Measurements from ENCODE around the gene LRRC4. TPM values are rescaled to one million over a fixed set of nuclear protein-coding genes. Genes with fewer than 3 reads are reported as not detected.

LRRC4 gene
- not detected in 5 replicates for total RNA-seq (2022; extraction: Qiagen RNA extraction)

GRCh38 chr7:128030654-128031611 is at the start of gene LRRC4:
LRRC4 (minus strand) TSS chr7:128031437; CDS start chr7:128030640, 797 bp downstream.

Other genes starting within 250 kb of the LRRC4 start
- gene LEP, start 209.8 kb upstream of the LRRC4 start, total RNA-seq (2022; extraction: Qiagen RNA extraction) = not detected in 5 replicates